ENCODE results near the gene RGL4.
"Not testable (repeated sequence)": the region's sequence is repeated elsewhere in the genome, so short reads cannot be mapped to it uniquely, and the experiment has no call there.

RGL4 gene

GRCh38 chr22:23673050-23673620 is 17.7 kb upstream of the RGL4 start:
- no CpG with 5 or more reads among the region's 7 CpGs for WGBS, 2 donors (ENCODE audit: extremely low coverage in 2 of 2, insufficient read length in 2 of 2, insufficient replicate concordance in 1 of 2)
- Histone ChIP-seq H3K36me3 (replicated peaks in 1 of 2; ENCODE audit: control insufficient read depth in 2 of 2, insufficient read depth in 2 of 2, low read length in 2 of 2) (peaks cover 0 to 3% of the 10 kb centered on the region in 2 donors), H2BK5ac (ENCODE audit: low read length) (no peak overlapping the region), H4K91ac (ENCODE audit: low read depth, low read length, poor library complexity) (no peak overlapping the region), H2AK5ac (ENCODE audit: low read depth, low read length) (no peak overlapping the region), H2BK12ac (ENCODE audit: low read length) (no peak overlapping the region), H3K27me3 (ENCODE audit: control insufficient read depth in 3 of 3, insufficient read depth in 3 of 3, low read depth in 1 of 3, low read length in 3 of 3) (no peaks in the 10 kb centered on the region), H3K23ac (ENCODE audit: low read depth, low read length, poor library complexity) (no peak overlapping the region), H4K8ac (ENCODE audit: low read depth, low read length) (no peak overlapping the region), H3K4ac (ENCODE audit: low read length) (no peak overlapping the region), H3K27ac (replicated peaks; ENCODE audit: low read length) (no peak overlapping the region), H2AFZ (ENCODE audit: low read length) (no peak overlapping the region), H3K4me1 (ENCODE audit: control insufficient read depth in 2 of 2, insufficient read depth in 1 of 2, low read depth in 1 of 2, low read length in 2 of 2) (peaks cover 0 to 12% of the 10 kb centered on the region in 2 donors), H3K4me3 (ENCODE audit: low read length in 2 of 2) (no peak overlapping the region), H3K14ac (ENCODE audit: low read length) (no peak overlapping the region), H2BK120ac (ENCODE audit: low read depth, low read length) (no peak overlapping the region), H3K9ac (ENCODE audit: low read depth, low read length, poor library complexity) (no peak overlapping the region), H3K79me1 (ENCODE audit: low read depth, low read length) (no peaks in the 10 kb centered on the region), H3K18ac (ENCODE audit: low read length) (no peak overlapping the region), H2BK15ac (ENCODE audit: low read length) (no peak overlapping the region), H3K9me3 (replicated peaks in 1 of 2; ENCODE audit: control insufficient read depth in 2 of 2, insufficient read depth in 1 of 2, low read depth in 1 of 2, low read length in 2 of 2) (no peaks in the 10 kb centered on the region), H3K4me2 (ENCODE audit: insufficient read depth, low read length, poor library complexity, severe bottlenecking) (no peak overlapping the region)
- no peak for DNase-seq (ENCODE audit: low spot score)

DNA sequence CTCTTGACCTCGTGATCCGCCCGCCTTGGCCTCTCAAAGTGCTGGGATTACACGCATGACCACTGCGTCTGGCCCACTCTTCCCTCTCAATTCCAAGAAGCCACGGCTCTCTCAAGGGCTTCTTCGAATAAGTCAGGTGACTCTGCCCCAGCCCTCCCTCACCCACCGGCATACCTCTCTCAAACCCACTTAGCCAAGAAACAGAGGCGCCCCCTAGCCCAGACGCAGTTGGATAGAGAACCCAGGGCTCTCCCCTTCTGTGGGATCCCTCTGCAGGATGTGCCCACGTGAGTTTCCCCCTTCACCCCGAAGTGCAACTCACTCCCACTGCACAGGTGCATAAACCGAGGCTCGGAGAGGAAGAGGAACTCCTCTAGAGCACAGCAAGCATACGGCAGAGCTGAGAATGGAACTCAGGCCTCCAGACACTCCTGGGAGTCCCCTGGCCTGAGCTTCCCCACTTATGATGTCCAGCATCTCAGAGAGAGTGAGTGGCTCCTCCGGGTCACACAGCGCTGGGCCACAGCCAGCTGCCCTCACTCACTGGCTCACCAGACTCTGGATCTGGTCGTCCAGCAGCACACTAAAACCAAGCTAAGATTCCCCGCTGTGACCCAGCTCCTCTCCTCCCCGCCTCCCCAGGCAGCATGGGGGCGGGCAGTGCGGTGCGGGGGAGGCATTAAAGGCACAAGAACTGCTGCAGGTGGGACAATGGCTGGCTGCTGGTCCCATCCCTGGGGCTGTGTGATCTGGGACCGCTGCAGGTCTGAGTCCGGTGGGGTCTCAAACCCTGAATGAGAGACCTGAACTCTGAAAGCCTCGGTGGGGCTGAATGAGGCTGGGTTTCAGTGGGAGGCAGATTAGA is 16.8 kb upstream of the RGL4 start:
- Histone ChIP-seq H4K91ac (ENCODE audit: low read depth, low read length, poor library complexity) (no peak overlapping the region), H2BK15ac (ENCODE audit: low read length) (no peak overlapping the region), H2BK120ac (ENCODE audit: low read depth, low read length) (no peak overlapping the region), H3K4ac (ENCODE audit: low read length) (no peak overlapping the region), H2BK12ac (ENCODE audit: low read length) (no peak overlapping the region), H3K18ac (ENCODE audit: low read length) (peak overlapping the region; percentile 76), H4K8ac (ENCODE audit: low read depth, low read length) (no peak overlapping the region), H2AFZ (ENCODE audit: low read length) (no peak overlapping the region), H3K27ac (replicated peaks; ENCODE audit: low read length) (no peak overlapping the region), H3K4me3 (ENCODE audit: low read length in 2 of 2) (peak overlapping the region in 1 of 2 donors; percentile 34), H2BK5ac (ENCODE audit: low read length) (no peak overlapping the region), H3K9ac (ENCODE audit: low read depth, low read length, poor library complexity) (peak overlapping the region; percentile 44), H3K4me2 (ENCODE audit: insufficient read depth, low read length, poor library complexity, severe bottlenecking) (no peak overlapping the region), H3K9me3 (replicated peaks in 1 of 2; ENCODE audit: control insufficient read depth in 2 of 2, insufficient read depth in 1 of 2, low read depth in 1 of 2, low read length in 2 of 2) (no peaks in the 10 kb centered on the region), H3K14ac (ENCODE audit: low read length) (peak overlapping the region; percentile 82), H3K4me1 (ENCODE audit: control insufficient read depth in 2 of 2, insufficient read depth in 1 of 2, low read depth in 1 of 2, low read length in 2 of 2) (peaks cover 0 to 12% of the 10 kb centered on the region in 2 donors), H3K79me1 (ENCODE audit: low read depth, low read length) (no peaks in the 10 kb centered on the region), H3K27me3 (ENCODE audit: control insufficient read depth in 3 of 3, insufficient read depth in 3 of 3, low read depth in 1 of 3, low read length in 3 of 3) (no peaks in the 10 kb centered on the region), H3K23ac (ENCODE audit: low read depth, low read length, poor library complexity) (no peak overlapping the region), H2AK5ac (ENCODE audit: low read depth, low read length) (no peak overlapping the region), H3K36me3 (replicated peaks in 1 of 2; ENCODE audit: control insufficient read depth in 2 of 2, insufficient read depth in 2 of 2, low read length in 2 of 2) (peaks cover 0 to 3% of the 10 kb centered on the region in 2 donors)
- no CpG with 5 or more reads among the region's 26 CpGs for WGBS, 2 donors (ENCODE audit: extremely low coverage in 2 of 2, insufficient read length in 2 of 2, insufficient replicate concordance in 1 of 2)
- DNase-seq (ENCODE audit: low spot score): no peak

- DNase-seq (ENCODE audit: low spot score); H3K4ac ChIP-seq (ENCODE audit: low read length); H2AFZ ChIP-seq (ENCODE audit: low read length): not testable (repeated sequence)
These were observed 15.8 kb upstream of the RGL4 start for GRCh38 chr22:23674886-23675501.

More at GRCh38 chr22:23674886-23675501, 15.8 kb upstream of the RGL4 start:
- not testable (repeated sequence) for H3K27me3 ChIP-seq (ENCODE audit: control insufficient read depth in 3 of 3, insufficient read depth in 3 of 3, low read depth in 1 of 3, low read length in 3 of 3); H2BK5ac ChIP-seq (ENCODE audit: low read length); H3K23ac ChIP-seq (ENCODE audit: low read depth, low read length, poor library complexity); H4K91ac ChIP-seq (ENCODE audit: low read depth, low read length, poor library complexity); H3K36me3 ChIP-seq (replicated peaks in 1 of 2; ENCODE audit: control insufficient read depth in 2 of 2, insufficient read depth in 2 of 2, low read length in 2 of 2); H3K27ac ChIP-seq (replicated peaks; ENCODE audit: low read length); H4K8ac ChIP-seq (ENCODE audit: low read depth, low read length); H3K9ac ChIP-seq (ENCODE audit: low read depth, low read length, poor library complexity); H3K14ac ChIP-seq (ENCODE audit: low read length); H3K4me2 ChIP-seq (ENCODE audit: insufficient read depth, low read length, poor library complexity, severe bottlenecking); H3K9me3 ChIP-seq (replicated peaks in 1 of 2; ENCODE audit: control insufficient read depth in 2 of 2, insufficient read depth in 1 of 2, low read depth in 1 of 2, low read length in 2 of 2); H3K79me1 ChIP-seq (ENCODE audit: low read depth, low read length); H3K4me3 ChIP-seq (ENCODE audit: low read length in 2 of 2); H2BK15ac ChIP-seq (ENCODE audit: low read length); H2BK12ac ChIP-seq (ENCODE audit: low read length); H2BK120ac ChIP-seq (ENCODE audit: low read depth, low read length); H2AK5ac ChIP-seq (ENCODE audit: low read depth, low read length)
- Histone ChIP-seq H3K18ac (ENCODE audit: low read length) (peak overlapping the region; percentile 48), H3K4me1 (ENCODE audit: control insufficient read depth in 2 of 2, insufficient read depth in 1 of 2, low read depth in 1 of 2, low read length in 2 of 2) (peaks cover 0 to 12% of the 10 kb centered on the region in 2 donors)
- WGBS, 2 donors (ENCODE audit: extremely low coverage in 2 of 2, insufficient read length in 2 of 2, insufficient replicate concordance in 1 of 2): no CpG with 5 or more reads among the region's 6 CpGs
